HG03108 (cell line): ENCODE data around the gene USP30.

Source experiments
- ATAC-seq: cut with Tn5 transposase; IDR thresholded peaks from one replicate; pipeline ENCODE4 v1.9.1; 2021; ENCODE audit warnings: moderate library complexity; ENCODE audit not compliant: unreplicated experiment

The USP30 gene

DNA sequence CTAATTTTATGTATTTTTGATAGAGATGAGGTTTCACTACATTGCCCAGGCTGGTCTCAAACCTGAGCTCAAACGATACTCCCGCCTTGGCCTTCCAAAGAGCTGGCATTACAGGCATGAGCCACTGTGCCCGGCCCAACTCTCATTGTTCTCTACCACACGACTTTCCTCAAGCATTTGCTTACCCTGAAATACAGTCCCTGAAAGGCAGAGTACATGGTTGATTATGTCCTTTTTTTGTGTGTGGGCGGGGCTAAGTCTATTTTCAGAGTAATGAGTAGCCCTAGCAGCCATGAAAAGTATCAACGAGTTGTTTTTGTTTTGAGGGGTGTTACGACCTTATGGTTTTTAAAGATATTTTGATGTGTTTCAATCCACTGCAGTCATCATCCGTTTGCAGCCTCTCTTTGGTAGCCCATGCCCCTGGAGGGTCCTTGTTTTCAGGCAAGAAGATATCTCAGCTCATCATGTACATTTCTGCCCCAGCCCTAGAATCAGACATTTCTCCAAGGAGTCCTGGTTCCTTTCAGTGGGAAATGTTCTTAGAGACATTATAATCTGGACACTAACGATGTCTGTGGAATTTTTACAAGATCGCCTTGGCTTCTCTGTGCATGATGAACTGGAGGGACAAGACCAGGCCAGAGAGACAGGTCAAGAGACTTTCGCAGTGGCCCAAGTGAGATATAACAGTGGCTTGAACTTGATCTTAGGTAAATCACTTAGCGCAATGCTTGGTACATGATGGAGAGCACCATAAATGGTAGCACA is 72.7 kb downstream of the USP30 start:
- no peak for ATAC-seq

DNA sequence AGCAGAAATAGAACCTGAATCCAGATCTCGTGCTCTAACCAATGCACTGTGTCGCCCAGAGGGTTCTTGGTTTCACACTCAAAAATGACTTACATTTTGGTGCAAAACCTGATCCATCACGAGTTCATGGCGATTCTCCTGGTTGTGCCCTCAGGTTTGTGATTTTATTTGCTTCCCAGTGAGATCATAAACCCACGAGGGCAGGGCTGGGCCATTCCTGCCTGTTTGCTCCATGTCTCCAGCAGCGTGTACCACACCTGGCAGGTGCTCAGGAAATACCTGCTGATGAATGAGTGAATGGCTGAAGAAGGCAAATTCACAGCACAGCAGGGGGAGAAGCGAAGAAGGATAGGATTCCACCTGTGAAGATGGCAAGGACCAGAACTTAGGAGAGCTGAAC is 73.4 kb downstream of the USP30 start:
- ATAC-seq: no peak

DNA sequence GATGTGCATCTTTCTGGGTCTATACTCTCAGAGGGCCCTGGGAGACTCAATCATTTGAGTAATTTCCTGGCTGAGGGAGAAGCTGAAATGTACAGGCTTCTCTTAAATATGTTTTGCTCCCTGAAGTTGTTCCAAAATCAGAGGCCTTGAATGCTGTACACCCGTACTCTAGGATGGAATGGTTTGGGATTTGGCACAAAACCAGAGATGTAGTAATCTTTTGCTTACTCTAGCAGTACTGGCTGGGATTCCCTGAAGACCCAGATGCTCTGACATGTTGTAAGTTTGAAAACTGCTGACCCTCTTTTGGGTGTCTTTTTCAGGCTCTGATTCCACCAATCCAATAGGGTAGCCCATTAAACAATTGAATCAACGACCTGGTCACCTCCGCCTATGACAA is 74.4 kb downstream of the USP30 start:
- no peak for ATAC-seq

DNA sequence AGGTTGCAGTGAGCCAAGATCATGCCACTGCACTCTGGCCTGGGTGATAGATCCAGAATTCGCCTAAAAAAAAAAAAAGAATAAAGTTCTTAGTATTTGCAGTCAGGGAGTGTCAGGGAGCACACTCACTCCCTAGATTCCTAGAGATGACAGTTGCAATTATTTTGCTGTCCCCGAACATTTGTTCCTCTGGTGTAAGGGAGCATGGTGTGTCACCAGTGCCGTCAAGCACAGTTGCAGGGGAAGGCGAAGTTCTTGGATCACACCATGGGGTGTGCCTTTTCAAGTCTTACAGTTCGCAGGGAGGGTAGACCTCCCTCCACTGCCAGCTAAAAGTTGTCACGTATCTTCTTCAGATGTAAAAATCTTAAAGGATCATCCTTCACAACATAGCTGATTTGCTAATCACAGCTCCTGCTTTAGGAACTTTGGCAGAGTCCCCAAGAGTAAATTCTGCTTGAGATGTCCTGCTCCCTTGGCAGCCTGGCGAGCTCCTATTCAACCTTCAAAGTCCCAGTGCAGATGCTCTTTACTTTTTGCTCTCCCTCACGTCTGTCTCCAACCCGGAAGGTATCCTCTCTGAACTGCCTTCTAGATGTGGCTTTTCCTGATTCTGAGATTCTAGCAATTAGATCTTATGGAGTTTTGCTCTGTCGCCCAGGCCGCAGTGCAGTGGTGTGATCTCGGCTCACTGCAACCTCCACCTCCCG is 75.3 kb downstream of the USP30 start:
- ATAC-seq: no peak

DNA sequence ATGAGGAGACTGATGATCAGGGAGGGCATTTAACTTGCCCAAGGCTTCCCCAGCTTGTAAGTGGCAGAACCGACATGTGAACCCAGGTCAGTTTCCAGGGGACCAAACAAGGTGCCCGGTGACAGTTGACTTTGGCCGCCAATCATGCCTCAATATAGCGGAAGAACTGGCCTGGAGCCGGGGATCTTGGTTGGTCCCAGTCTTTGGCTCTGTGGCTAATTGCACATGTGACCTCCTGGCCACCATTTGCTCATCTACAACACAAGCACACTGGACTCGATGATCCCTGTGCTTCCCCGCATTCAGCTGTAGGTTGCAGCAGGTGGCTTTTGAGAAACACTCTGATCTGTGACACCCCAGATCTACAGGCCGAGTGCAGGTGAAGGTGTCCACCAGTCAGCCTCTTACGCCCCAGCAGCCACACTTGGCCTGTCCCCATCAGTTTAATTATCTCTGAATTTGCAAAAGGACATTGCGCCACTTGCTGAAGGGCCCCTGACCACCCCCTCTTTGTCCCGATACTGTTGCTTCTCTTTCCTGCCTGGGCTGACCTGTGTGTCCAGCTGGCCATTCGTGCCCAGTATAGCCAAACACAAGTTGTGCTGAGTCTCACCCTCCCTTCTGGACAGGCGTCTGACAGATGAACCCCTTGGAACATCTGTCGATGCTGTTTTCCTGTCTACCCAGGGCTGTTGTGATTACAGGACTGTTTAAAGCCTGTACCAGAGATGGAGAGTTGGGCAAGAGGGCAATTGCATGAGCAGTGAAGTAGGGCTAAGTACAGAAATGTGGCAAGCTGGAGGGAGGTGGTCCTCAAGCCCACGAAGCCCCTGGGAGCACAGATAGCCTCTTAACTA is 78.1 kb downstream of the USP30 start:
- ATAC-seq: no peak

DNA sequence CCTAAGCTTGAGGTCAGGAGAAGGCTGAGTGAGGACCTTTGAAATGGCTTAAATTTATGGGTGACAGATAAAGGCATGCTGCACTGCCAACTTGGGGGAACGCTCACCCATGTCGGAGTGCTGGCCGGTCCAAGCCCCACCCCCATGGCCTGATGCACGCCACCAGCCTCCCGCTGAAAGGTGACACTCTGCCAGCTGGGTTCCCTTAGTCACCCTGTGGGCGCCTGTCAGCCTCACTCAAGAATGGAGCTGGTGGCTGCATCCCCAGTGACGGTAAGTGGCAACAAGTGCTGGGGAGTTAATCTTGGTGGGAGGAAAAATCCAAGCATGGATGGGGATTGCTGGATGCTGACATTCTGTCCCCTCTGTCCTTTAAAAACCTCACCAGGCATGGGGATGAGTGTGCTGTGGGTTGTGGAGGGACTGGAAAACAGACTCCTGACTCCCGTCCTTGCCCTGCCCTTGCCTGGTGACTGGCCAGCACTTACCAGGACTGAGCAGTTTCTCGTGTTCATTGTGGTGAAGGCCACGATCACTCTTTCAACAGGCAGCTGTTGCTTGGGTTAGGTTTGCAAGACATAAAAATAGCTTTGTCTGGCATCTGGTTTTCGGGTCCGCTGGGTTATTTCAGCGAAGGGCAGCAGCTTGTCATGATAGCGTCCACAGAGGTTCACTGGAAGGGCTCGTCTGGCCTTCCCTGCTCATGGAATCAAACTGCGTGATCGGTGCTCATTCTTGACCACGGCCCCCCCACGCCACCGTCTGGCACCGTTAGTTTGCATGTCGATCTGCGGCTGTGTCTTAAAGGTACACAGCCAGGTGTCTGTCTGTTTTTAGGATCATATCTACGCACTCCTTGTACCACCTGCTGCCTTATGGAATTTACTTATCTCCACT is 79.0 kb downstream of the USP30 start:
- ATAC-seq: no peak

DNA sequence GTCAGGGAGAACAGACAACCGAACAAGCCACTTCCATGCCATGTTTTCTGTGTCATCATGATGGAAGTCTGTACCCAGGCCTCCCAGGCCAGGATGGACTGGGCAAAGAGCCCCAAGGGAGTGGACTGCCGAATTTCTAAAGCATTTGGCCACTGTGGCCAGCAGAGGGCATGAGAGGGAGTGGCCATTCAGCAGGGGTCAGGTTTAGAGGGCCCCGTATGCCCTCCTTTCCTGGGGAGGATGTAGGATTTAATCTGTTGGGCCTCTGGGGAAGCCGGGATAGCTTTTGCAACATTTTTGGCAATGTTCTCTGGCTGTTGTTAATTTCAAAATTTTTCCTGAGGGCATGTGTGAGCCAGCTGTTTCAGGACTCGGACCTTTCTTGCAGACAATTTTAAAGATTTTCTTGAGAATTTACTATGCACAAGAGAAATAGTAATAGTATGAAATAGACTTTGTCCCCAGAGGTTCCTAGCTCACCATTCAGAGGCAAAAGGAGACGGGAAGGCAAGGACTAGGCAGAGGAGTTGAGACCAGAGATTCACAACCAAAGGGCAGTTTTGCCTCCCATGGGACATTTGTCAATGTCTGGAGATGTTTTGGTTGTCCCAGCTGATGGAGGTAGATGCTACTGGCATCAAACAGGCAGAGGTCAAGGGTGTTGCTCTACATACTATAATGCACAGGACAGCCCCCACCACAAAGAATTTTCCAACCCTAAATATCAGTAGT is 82.0 kb downstream of the USP30 start:
- ATAC-seq: no peak

DNA sequence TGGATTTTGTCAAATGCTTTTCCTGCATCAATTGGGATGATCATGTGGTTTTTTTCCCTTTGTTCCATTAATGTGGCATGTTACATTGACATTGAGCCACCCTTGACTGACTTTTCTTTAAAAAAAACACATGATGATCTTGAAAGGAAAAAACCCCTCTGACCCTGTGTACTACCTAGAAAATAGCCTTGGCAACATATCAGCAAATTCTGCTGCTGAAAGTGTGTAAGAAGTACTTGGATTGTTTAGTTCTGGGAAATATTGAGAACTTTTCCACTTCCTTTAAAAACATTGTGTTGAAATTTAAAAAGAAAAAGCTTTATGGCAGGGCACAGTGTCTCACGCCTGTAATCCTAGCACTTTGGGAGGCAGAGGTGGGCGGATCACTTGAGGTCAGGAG is 84.7 kb downstream of the USP30 start:
- ATAC-seq: no peak
